IPS DF 4.7 (cell line): Measurements from ENCODE around the gene SYP.
"Not testable (repeated sequence)": the region's sequence is repeated elsewhere in the genome, so short reads cannot be mapped to it uniquely, and the experiment has no call there.

Experiments used
- DNase-seq: peaks from one replicate; pipeline ENCODE4 v3.0.0-alpha.2; 2013; ENCODE audit warnings: low spot score; ENCODE audit errors: extremely low read depth

Gene SYP

GRCh38 chrX:49171752-49172279, 28.2 kb downstream of the SYP start, which contains the start of gene PLP2:
Gene PLP2 (plus strand): TSS chrX:49171898. CDS start chrX:49172001, 103 bp downstream.
- DNase-seq = no peak

- DNase-seq = no peak
Observed at GRCh38 chrX:49167740-49168108, 32.3 kb downstream of the SYP start.

GRCh38 chrX:49166914-49167739, 32.9 kb downstream of the SYP start:
- DNase-seq = no peak

- DNase-seq = no peak
Observed at GRCh38 chrX:49165901-49166881, 33.8 kb downstream of the SYP start.

- no peak for DNase-seq
Observed at GRCh38 chrX:49164589-49165360, 35.2 kb downstream of the SYP start.

GRCh38 chrX:49163555-49164419, 36.2 kb downstream of the SYP start:
- no peak for DNase-seq

GRCh38 chrX:49162620-49163019, 37.4 kb downstream of the SYP start, which contains the start of gene MAGIX:
Gene MAGIX (plus strand): TSS chrX:49162758. CDS start chrX:49162890, 132 bp downstream.
- DNase-seq = no peak

- no peak for DNase-seq
Observed at GRCh38 chrX:49161632-49162031, 38.4 kb downstream of the SYP start.

GRCh38 chrX:49160908-49161307, 39.1 kb downstream of the SYP start:
- DNase-seq = no peak

- no peak for DNase-seq
Observed at GRCh38 chrX:49157194-49157593, 42.8 kb downstream of the SYP start.

- DNase-seq = no peak
Observed at GRCh38 chrX:49155900-49156837, 43.8 kb downstream of the SYP start.

GRCh38 chrX:49155243-49155899, 44.6 kb downstream of the SYP start:
- no peak for DNase-seq

GRCh38 chrX:49153467-49153866, 46.5 kb downstream of the SYP start:
- no peak for DNase-seq

GRCh38 chrX:49149291-49149690, 50.7 kb downstream of the SYP start:
- DNase-seq = not testable (repeated sequence)

- DNase-seq = not testable (repeated sequence)
Observed at GRCh38 chrX:49148390-49149100, 51.4 kb downstream of the SYP start.

GRCh38 chrX:49147936-49148335, 52.1 kb downstream of the SYP start:
- DNase-seq = no peak

GRCh38 chrX:49147282-49147681, 52.7 kb downstream of the SYP start:
- DNase-seq = no peak

GRCh38 chrX:49143154-49143553, 56.8 kb downstream of the SYP start:
- not testable (repeated sequence) for DNase-seq
